A549 (cell line): ENCODE data around the gene KRT33A.

Experiments
- CHD4 ChIP-seq: fragments of 200-600 bp; sonication (generic); IDR thresholded peaks from 2 replicates; pipeline ENCODE4 v1.6.1; 2016; ENCODE audit warnings: antibody characterized with exemption, mild to moderate bottlenecking, borderline replicate concordance
- CTCF ChIP-seq: fragments of >200 bp; sonication (Bioruptor Twin); formaldehyde crosslinking; IDR thresholded peaks from 3 replicates; pipeline ENCODE4 v1.5.1; 2016
- EP300 ChIP-seq, 2 experiments: fragments of >200 bp; sonication (Bioruptor Twin); formaldehyde crosslinking; IDR thresholded peaks; 2 replicates in 1 of 2; 3 replicates in 1 of 2; pipeline ENCODE4 v1.6.1; 2016 to 2017
- POLR2A ChIP-seq: IDR thresholded peaks from 2 replicates; pipeline ENCODE4 v1.6.1; 2012; ENCODE audit warnings: mild to moderate bottlenecking, low read length
- REST ChIP-seq: fragments of 200-600 bp; sonication (generic); IDR thresholded peaks from 2 replicates; pipeline ENCODE4 v1.6.1; 2016; ENCODE audit warnings: antibody characterized with exemption, mild to moderate bottlenecking, moderate library complexity
- RFX5 ChIP-seq: fragments of 450-650 bp; IDR thresholded peaks from 2 replicates; pipeline ENCODE4 v1.7.1; 2014; ENCODE audit warnings: antibody characterized with exemption, mild to moderate bottlenecking, moderate library complexity
- USF2 ChIP-seq: fragments of 450-650 bp; IDR thresholded peaks from 2 replicates; pipeline ENCODE4 v1.6.1; 2014; ENCODE audit warnings: antibody characterized with exemption

- TF ChIP-seq RFX5 (no peak), POLR2A (no peak), USF2 (no peak), CTCF (no peak), EP300 (IDR thresholded peaks at IDR 0.05) (no peak), CHD4 (no peak), REST (no peak)
Measured at GRCh38 chr17:41396996-41397660, 46.5 kb upstream of the KRT33A start, which contains the start of gene KRT31.
